Transverse colon (tissue), 4 donors: ENCODE data around the gene RUNX1.

Experiments used
- EP300 ChIP-seq: sonication (generic); formaldehyde crosslinking; IDR thresholded peaks from one replicate; pipeline ENCODE4 v1.6.1; 2017; ENCODE audit warnings: antibody characterized with exemption, low read depth
- POLR2A ChIP-seq: fragments of 450-650 bp; IDR thresholded peaks from one replicate; pipeline ENCODE4 v1.6.1; 2016; ENCODE audit warnings: antibody characterized with exemption, mild to moderate bottlenecking, moderate library complexity
- POLR2AphosphoS5 ChIP-seq, 3 donors: sonication (generic); formaldehyde crosslinking; IDR thresholded peaks; one replicate each; pipeline ENCODE4 v1.6.1; 2016; ENCODE audit warnings: antibody characterized with exemption in 3 of 3
- TF ChIP-seq, protein P1 (sequence below), 5 experiments: fragments of 200-600 bp in 3 of 5; fragments of 450-650 bp in 2 of 5; sonication (generic) in 3 of 5; IDR thresholded peaks; 1 replicate in 2 of 5; 2 replicates in 3 of 5; pipeline ENCODE4 v1.5.1; 2016 to 2017; ENCODE audit warnings: antibody characterized with exemption in 5 of 5, inconsistent platforms in 3 of 5, mild to moderate bottlenecking in 2 of 5, moderate library complexity in 1 of 5

DNA sequence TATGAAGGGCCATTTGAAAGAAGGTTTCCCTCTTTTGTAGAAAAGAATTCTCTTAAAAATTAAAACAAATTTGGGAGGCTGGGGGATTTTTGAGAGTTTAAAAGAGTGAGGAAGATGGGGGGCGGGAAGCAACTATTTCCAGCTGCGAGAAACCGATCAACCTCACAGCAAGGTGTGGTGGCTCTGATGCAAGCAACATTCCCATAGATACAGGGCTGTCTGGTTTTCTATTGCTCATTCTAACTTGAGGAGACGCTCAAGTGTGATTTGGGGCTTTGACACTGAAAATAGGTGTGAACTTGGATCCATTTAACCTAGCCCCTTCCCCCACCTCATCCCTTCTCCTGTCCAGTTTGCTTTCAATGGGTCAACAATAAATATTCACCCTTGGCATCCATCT, 7.2 kb downstream of the RUNX1 start:
- TF ChIP-seq, protein P1, sequence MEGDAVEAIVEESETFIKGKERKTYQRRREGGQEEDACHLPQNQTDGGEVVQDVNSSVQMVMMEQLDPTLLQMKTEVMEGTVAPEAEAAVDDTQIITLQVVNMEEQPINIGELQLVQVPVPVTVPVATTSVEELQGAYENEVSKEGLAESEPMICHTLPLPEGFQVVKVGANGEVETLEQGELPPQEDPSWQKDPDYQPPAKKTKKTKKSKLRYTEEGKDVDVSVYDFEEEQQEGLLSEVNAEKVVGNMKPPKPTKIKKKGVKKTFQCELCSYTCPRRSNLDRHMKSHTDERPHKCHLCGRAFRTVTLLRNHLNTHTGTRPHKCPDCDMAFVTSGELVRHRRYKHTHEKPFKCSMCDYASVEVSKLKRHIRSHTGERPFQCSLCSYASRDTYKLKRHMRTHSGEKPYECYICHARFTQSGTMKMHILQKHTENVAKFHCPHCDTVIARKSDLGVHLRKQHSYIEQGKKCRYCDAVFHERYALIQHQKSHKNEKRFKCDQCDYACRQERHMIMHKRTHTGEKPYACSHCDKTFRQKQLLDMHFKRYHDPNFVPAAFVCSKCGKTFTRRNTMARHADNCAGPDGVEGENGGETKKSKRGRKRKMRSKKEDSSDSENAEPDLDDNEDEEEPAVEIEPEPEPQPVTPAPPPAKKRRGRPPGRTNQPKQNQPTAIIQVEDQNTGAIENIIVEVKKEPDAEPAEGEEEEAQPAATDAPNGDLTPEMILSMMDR (IDR thresholded peaks at IDR 0.05): no peak
- no peak for TF ChIP-seq EP300
- no peak for TF ChIP-seq POLR2A
- no peak for TF ChIP-seq POLR2AphosphoS5 (IDR thresholded peaks at IDR 0.05)
